Progenitor cell of endocrine pancreas (in vitro differentiated cells): ENCODE results near the gene TRIM23. TPM values are rescaled to one million over a fixed set of nuclear protein-coding genes. Genes with fewer than 3 reads are reported as not detected.

Experiments
- DNase-seq: peaks from one replicate; pipeline ENCODE4 v3.0.0; 2021; ENCODE audit warnings: low spot score; ENCODE audit not compliant: unreplicated experiment
- H3K27ac Mint-ChIP-seq: 2 replicates; pipeline ENCODE4 v1.8.0; 2021; ENCODE audit warnings: mild to moderate bottlenecking, moderate library complexity, mixed read lengths
- H3K27me3 Mint-ChIP-seq: 2 replicates; pipeline ENCODE4 v1.8.0; 2021; ENCODE audit warnings: mixed read lengths
- H3K36me3 Mint-ChIP-seq: 2 replicates; pipeline ENCODE4 v1.8.0; 2022; ENCODE audit warnings: mixed read lengths; ENCODE audit not compliant: insufficient read depth
- H3K4me1 Mint-ChIP-seq: 2 replicates; pipeline ENCODE4 v1.8.0; 2021; ENCODE audit warnings: low read depth, mixed read lengths
- H3K4me3 Mint-ChIP-seq: 2 replicates; pipeline ENCODE4 v1.8.0; 2021; ENCODE audit warnings: low read depth, mild to moderate bottlenecking, moderate library complexity, mixed read lengths
- H3K9me3 Mint-ChIP-seq: 2 replicates; pipeline ENCODE4 v1.8.0; 2021; ENCODE audit warnings: low read depth, mixed read lengths
- total RNA-seq: library from RNA; stranded (reverse); gene quantifications from 2 replicates; pipeline ENCODE4 v1.2.1, GENCODE V29; 2021
- TF ChIP-seq, protein P1 (sequence below): fragments of 200-600 bp; sonication (generic); IDR thresholded peaks from one replicate; pipeline ENCODE4 v1.5.0; 2021; ENCODE audit warnings: antibody characterized with exemption, mild to moderate bottlenecking; ENCODE audit not compliant: unreplicated experiment

The TRIM23 gene
- total RNA-seq, 1 donor from 2014 or later = 14.9 TPM

DNA sequence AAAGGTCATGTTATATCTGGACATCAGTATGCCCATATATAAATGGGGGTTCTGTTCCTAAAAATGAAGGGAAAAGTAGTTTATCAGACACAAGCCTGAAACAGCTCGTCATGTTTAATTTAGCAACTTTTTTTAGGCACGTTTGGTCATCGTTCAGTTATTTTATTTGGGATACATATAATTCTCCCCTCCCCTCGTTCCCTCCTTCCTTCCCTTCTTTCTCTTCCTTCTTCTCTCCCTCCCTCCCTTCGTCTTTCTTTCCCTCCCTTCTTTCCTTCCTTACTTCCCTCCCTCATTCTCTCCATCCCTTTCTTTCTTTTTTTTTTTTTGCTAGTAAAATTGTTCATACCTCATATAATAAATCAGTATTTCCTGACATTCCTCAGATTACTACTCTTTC is 57.6 kb downstream of the TRIM23 start:
- Mint-ChIP-seq H3K36me3 (peaks cover 3% of the 10 kb centered on the region), H3K27ac (no peak overlapping the region), H3K4me3 (no peak overlapping the region), H3K27me3 (no peaks in the 10 kb centered on the region), H3K4me1 (peaks cover 16% of the 10 kb centered on the region), H3K9me3 (no peaks in the 10 kb centered on the region)
- TF ChIP-seq, protein P1, sequence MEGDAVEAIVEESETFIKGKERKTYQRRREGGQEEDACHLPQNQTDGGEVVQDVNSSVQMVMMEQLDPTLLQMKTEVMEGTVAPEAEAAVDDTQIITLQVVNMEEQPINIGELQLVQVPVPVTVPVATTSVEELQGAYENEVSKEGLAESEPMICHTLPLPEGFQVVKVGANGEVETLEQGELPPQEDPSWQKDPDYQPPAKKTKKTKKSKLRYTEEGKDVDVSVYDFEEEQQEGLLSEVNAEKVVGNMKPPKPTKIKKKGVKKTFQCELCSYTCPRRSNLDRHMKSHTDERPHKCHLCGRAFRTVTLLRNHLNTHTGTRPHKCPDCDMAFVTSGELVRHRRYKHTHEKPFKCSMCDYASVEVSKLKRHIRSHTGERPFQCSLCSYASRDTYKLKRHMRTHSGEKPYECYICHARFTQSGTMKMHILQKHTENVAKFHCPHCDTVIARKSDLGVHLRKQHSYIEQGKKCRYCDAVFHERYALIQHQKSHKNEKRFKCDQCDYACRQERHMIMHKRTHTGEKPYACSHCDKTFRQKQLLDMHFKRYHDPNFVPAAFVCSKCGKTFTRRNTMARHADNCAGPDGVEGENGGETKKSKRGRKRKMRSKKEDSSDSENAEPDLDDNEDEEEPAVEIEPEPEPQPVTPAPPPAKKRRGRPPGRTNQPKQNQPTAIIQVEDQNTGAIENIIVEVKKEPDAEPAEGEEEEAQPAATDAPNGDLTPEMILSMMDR = no peak
- no peak for DNase-seq

DNA sequence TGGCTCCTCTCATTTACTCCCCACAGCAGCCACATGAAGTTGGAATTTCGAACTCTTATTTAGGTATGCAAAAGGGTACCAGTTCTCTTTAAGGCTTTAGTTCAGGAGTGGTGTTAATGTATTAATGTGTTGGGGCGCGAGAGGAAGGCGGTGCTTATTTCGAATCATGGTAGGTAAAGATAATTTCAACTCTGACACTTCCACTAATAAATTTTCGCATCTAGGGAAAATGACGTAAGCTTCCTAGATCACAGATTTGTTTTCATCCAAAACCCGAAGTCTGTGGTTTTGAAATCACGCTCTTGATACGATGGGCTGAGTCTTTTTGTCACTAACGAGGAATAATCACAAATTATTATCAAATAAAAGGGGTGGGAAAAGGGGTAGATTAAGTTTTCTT is 60.4 kb downstream of the TRIM23 start:
- TF ChIP-seq, protein P1 = no peak
- no peak for DNase-seq
- Mint-ChIP-seq H3K27ac (peak overlapping the region; percentile 99), H3K36me3 (peaks cover 3% of the 10 kb centered on the region), H3K4me1 (peaks cover 16% of the 10 kb centered on the region), H3K27me3 (no peaks in the 10 kb centered on the region), H3K9me3 (no peaks in the 10 kb centered on the region), H3K4me3 (peak overlapping the region; percentile 92)

DNA sequence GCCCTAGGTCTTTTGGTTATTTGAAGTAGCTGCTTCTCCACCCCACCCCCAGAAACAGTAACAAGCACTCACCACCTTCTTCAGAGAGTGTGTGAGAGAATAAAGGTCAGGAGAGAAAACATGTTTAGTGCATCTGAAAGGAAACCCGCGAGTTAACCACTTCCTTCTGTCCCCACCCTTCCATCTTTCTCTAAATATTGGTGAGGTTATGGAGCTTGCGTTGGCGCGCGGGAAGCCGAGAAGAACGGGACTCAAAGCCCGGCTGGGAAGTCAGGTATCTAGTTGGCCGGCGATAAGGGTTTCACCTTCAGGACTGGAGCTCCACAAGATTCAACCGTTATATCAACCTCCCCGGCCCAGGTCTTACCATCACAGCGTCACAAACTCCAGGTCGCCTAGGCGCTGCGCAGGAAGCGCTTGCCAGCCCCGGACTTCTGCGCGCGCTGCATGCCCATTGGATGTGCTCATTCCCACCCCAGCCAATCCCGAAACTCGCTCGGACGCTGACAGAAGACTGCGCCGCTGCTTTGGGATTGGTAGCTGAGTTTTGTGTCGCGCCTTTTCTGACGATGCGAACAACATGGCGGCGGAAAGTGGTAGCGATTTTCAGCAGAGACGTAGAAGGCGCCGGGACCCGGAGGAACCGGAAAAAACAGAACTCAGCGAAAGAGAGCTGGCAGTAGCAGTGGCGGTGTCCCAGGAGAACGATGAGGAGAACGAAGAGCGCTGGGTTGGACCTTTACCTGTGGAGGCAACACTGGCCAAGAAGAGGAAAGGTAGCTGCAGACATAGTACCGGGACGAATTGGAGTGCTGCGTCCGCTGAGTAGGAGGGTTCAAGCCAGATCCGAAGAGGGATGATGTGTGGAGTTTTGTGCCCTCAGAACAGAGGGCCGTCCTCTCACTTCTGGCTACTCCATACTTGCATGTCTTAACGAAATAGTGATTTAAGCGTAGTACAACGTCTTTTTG is 61.1 kb downstream of the TRIM23 start, which contains the start of the genes CENPK and PPWD1:
Gene CENPK (minus strand): TSS at position 438 of the 971 bp plus-strand sequence. CDS start 8,261 bp downstream, outside the sequence.
Gene PPWD1 (plus strand): TSS at position 566 of the 971 bp plus-strand sequence. CDS start 15 bp downstream, at position 581.
- peaks cover 1% of the 10 kb centered on the region for H3K36me3 Mint-ChIP-seq

DNA sequence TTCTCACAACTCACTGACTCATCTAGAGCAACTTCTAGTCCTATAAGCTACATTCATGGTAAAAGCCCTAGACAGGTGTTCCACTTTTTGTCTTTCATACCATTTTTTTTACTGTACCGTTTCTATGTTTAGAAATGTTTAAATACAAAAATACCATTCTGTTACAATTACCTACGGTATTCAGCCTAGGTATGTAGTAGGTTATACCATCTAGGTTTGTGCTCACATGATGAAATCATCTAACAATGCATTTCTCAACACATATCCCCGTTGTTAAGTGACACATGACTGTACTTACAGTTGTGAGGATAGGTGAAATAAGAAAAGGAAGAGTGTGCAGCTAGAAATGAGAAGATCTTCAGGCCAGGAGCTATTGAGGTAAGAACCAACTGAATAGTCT is 67.4 kb downstream of the TRIM23 start:
- Mint-ChIP-seq H3K27me3 (no peaks in the 10 kb centered on the region), H3K4me3 (no peak overlapping the region), H3K36me3 (no peaks in the 10 kb centered on the region), H3K4me1 (no peaks in the 10 kb centered on the region), H3K27ac (no peak overlapping the region), H3K9me3 (no peaks in the 10 kb centered on the region)
- DNase-seq = no peak
- TF ChIP-seq, protein P1 = no peak

More for the DNA sequence above, 61.1 kb downstream of the TRIM23 start, which contains the start of the genes CENPK and PPWD1:
- Mint-ChIP-seq H3K4me3 (peak within 1 kb of the TSS; percentile 92), H3K4me1 (peaks cover 16% of the 10 kb centered on the region), H3K9me3 (no peaks in the 10 kb centered on the region), H3K27ac (peak within 1 kb of the TSS; percentile 99), H3K27me3 (no peaks in the 10 kb centered on the region)
- TF ChIP-seq, protein P1 = no peak
- DNase-seq = peak; percentile 90

DNA sequence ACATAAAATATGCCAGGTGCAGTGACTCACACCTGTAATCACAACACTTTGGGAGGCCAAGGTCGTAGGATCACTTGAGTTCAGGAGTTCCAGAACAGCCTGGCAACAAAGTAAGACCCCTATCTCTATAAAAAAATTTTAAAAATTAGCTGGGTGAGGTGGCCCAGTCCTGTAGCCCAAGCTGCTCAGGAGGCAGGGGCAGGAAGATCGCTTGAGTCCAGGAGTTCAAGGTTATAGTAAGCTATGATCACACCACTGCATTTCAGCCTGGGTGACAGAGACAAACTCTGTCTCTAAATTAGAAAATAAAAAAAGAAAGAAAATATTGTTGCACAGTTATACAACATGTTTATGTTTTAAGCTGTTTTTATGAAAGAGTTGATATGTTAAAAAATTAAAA is 68.0 kb downstream of the TRIM23 start:
- no peaks in the 10 kb centered on the region for H3K27me3 Mint-ChIP-seq
- TF ChIP-seq, protein P1 = no peak
- no peaks in the 10 kb centered on the region for H3K9me3 Mint-ChIP-seq
- H3K4me1 Mint-ChIP-seq = no peaks in the 10 kb centered on the region
- H3K27ac Mint-ChIP-seq = no peak overlapping the region
- no peaks in the 10 kb centered on the region for H3K36me3 Mint-ChIP-seq
- no peak for DNase-seq
- H3K4me3 Mint-ChIP-seq = no peak overlapping the region
